IPS-20b (cell line): Measurements from ENCODE around the gene STRIT1.

Source experiments
- H3K27ac ChIP-seq: one replicate; pipeline ENCODE4 v1.5.1; 2013; ENCODE audit warnings: low read length
- H3K27me3 ChIP-seq: 2 replicates; pipeline ENCODE4 v1.6.1; 2013; ENCODE audit warnings: mild to moderate bottlenecking, low read length, inconsistent platforms; ENCODE audit not compliant: insufficient read depth
- H3K36me3 ChIP-seq: 2 replicates; pipeline ENCODE4 v1.6.1; 2013; ENCODE audit warnings: low read depth, mild to moderate bottlenecking, inconsistent platforms, low read length, moderate library complexity; ENCODE audit not compliant: insufficient read depth
- H3K4me1 ChIP-seq: 2 replicates; pipeline ENCODE4 v1.6.1; 2013; ENCODE audit warnings: mild to moderate bottlenecking, control low read depth, inconsistent platforms, low read length, moderate library complexity; ENCODE audit not compliant: insufficient read depth
- H3K4me3 ChIP-seq: 2 replicates; pipeline ENCODE4 v1.5.1; 2013; ENCODE audit warnings: mild to moderate bottlenecking, low read length, inconsistent platforms
- H3K9ac ChIP-seq: 2 replicates; pipeline ENCODE4 v1.6.1; 2013; ENCODE audit warnings: low read depth, mild to moderate bottlenecking, inconsistent platforms, low read length, moderate library complexity
- H3K9me3 ChIP-seq: 2 replicates; pipeline ENCODE4 v1.6.1; 2013; ENCODE audit warnings: mild to moderate bottlenecking, low read depth, low read length, inconsistent platforms; ENCODE audit not compliant: insufficient read depth

Gene STRIT1

GRCh38 chr3:155327430-155327829 is 33.9 kb upstream of the STRIT1 start:
- Histone ChIP-seq H3K9ac (no peak overlapping the region), H3K4me1 (no peaks in the 10 kb centered on the region), H3K36me3 (no peaks in the 10 kb centered on the region), H3K27ac (no peak overlapping the region), H3K27me3 (no peaks in the 10 kb centered on the region), H3K4me3 (no peak overlapping the region), H3K9me3 (no peaks in the 10 kb centered on the region)

- H3K36me3 ChIP-seq: no peaks in the 10 kb centered on the region
- H3K4me3 ChIP-seq: no peak overlapping the region
- no peak overlapping the region for H3K9ac ChIP-seq
- H3K9me3 ChIP-seq: no peaks in the 10 kb centered on the region
- no peak overlapping the region for H3K27ac ChIP-seq
- no peaks in the 10 kb centered on the region for H3K27me3 ChIP-seq
- no peaks in the 10 kb centered on the region for H3K4me1 ChIP-seq
Observed at GRCh38 chr3:155326901-155327300, 33.4 kb upstream of the STRIT1 start.

- Histone ChIP-seq H3K36me3 (no peaks in the 10 kb centered on the region), H3K9ac (no peak overlapping the region), H3K9me3 (no peaks in the 10 kb centered on the region), H3K4me1 (no peaks in the 10 kb centered on the region), H3K27me3 (no peaks in the 10 kb centered on the region), H3K27ac (no peak overlapping the region), H3K4me3 (no peak overlapping the region)
Observed at GRCh38 chr3:155326244-155326643, 32.8 kb upstream of the STRIT1 start.

GRCh38 chr3:155325263-155325835 is 31.9 kb upstream of the STRIT1 start:
- Histone ChIP-seq H3K4me1 (no peaks in the 10 kb centered on the region), H3K9me3 (no peaks in the 10 kb centered on the region), H3K9ac (no peak overlapping the region), H3K27ac (no peak overlapping the region), H3K4me3 (no peak overlapping the region), H3K27me3 (no peaks in the 10 kb centered on the region), H3K36me3 (no peaks in the 10 kb centered on the region)

- H3K9ac ChIP-seq: no peak overlapping the region
- no peak overlapping the region for H3K4me3 ChIP-seq
- no peaks in the 10 kb centered on the region for H3K27me3 ChIP-seq
- no peaks in the 10 kb centered on the region for H3K36me3 ChIP-seq
- H3K27ac ChIP-seq: no peak overlapping the region
- no peaks in the 10 kb centered on the region for H3K9me3 ChIP-seq
- no peaks in the 10 kb centered on the region for H3K4me1 ChIP-seq
Observed at GRCh38 chr3:155323063-155323666, 29.7 kb upstream of the STRIT1 start.

- Histone ChIP-seq H3K27ac (no peak overlapping the region), H3K9me3 (no peaks in the 10 kb centered on the region), H3K36me3 (no peaks in the 10 kb centered on the region), H3K4me3 (no peak overlapping the region), H3K9ac (no peak overlapping the region), H3K27me3 (no peaks in the 10 kb centered on the region), H3K4me1 (no peaks in the 10 kb centered on the region)
Observed at GRCh38 chr3:155321418-155321817, 27.9 kb upstream of the STRIT1 start.

- no peak overlapping the region for H3K9ac ChIP-seq
Observed at GRCh38 chr3:155320934-155321333, 27.5 kb upstream of the STRIT1 start.

GRCh38 chr3:155318740-155319139 is 25.3 kb upstream of the STRIT1 start:
- H3K4me3 ChIP-seq: no peak overlapping the region
- H3K27ac ChIP-seq: no peak overlapping the region
- H3K9me3 ChIP-seq: no peaks in the 10 kb centered on the region
- H3K4me1 ChIP-seq: no peaks in the 10 kb centered on the region
- no peaks in the 10 kb centered on the region for H3K27me3 ChIP-seq
- no peak overlapping the region for H3K9ac ChIP-seq
- no peaks in the 10 kb centered on the region for H3K36me3 ChIP-seq

More at GRCh38 chr3:155320934-155321333, 27.5 kb upstream of the STRIT1 start:
- no peak overlapping the region for H3K4me3 ChIP-seq
- no peaks in the 10 kb centered on the region for H3K4me1 ChIP-seq
- no peak overlapping the region for H3K27ac ChIP-seq
- no peaks in the 10 kb centered on the region for H3K27me3 ChIP-seq
- H3K36me3 ChIP-seq: no peaks in the 10 kb centered on the region
- no peaks in the 10 kb centered on the region for H3K9me3 ChIP-seq

GRCh38 chr3:155317211-155317610 is 23.7 kb upstream of the STRIT1 start:
- no peaks in the 10 kb centered on the region for H3K4me1 ChIP-seq
- H3K9ac ChIP-seq: no peak overlapping the region
- H3K4me3 ChIP-seq: no peak overlapping the region
- no peak overlapping the region for H3K27ac ChIP-seq
- no peaks in the 10 kb centered on the region for H3K9me3 ChIP-seq
- no peaks in the 10 kb centered on the region for H3K27me3 ChIP-seq
- H3K36me3 ChIP-seq: no peaks in the 10 kb centered on the region

- Histone ChIP-seq H3K9me3 (no peaks in the 10 kb centered on the region), H3K4me1 (no peaks in the 10 kb centered on the region), H3K36me3 (no peaks in the 10 kb centered on the region), H3K27me3 (no peaks in the 10 kb centered on the region), H3K27ac (no peak overlapping the region), H3K4me3 (no peak overlapping the region), H3K9ac (no peak overlapping the region)
Observed at GRCh38 chr3:155316426-155316825, 22.9 kb upstream of the STRIT1 start.

- H3K4me1 ChIP-seq: no peaks in the 10 kb centered on the region
- no peak overlapping the region for H3K4me3 ChIP-seq
- H3K36me3 ChIP-seq: no peaks in the 10 kb centered on the region
- no peaks in the 10 kb centered on the region for H3K27me3 ChIP-seq
- no peak overlapping the region for H3K9ac ChIP-seq
- no peak overlapping the region for H3K27ac ChIP-seq
- H3K9me3 ChIP-seq: no peaks in the 10 kb centered on the region
Observed at GRCh38 chr3:155313916-155314315, 20.4 kb upstream of the STRIT1 start.

GRCh38 chr3:155313300-155313699 is 19.8 kb upstream of the STRIT1 start:
- Histone ChIP-seq H3K4me3 (no peak overlapping the region), H3K27ac (no peak overlapping the region), H3K4me1 (no peaks in the 10 kb centered on the region)

More at GRCh38 chr3:155313300-155313699, 19.8 kb upstream of the STRIT1 start:
- no peaks in the 10 kb centered on the region for H3K9me3 ChIP-seq
- H3K36me3 ChIP-seq: no peaks in the 10 kb centered on the region
- H3K27me3 ChIP-seq: no peaks in the 10 kb centered on the region
- H3K9ac ChIP-seq: no peak overlapping the region
